Mucosa of descending colon (tissue), 3 donors: ENCODE data around the gene SPON1. TPM values are rescaled to one million over a fixed set of nuclear protein-coding genes. Genes with fewer than 3 reads are reported as not detected.

Source experiments
- ATAC-seq: fragments of 200-7000 bp; cut with Tn5 transposase; one replicate; pipeline ENCODE4 v1.9.1; 2020; ENCODE audit warnings: mild to moderate bottlenecking, moderate library complexity
- DNase-seq, 3 donors: peaks; one replicate each; pipeline ENCODE4 v3.0.0-alpha.2; 2020
- H3K36me3 ChIP-seq: fragments of 200-600 bp; one replicate; pipeline ENCODE4 v1.8.0; 2021; ENCODE audit warnings: low read depth, mild to moderate bottlenecking
- H3K4me1 ChIP-seq: fragments of 200-600 bp; one replicate; pipeline ENCODE4 v1.8.0; 2021; ENCODE audit warnings: low read depth, mild to moderate bottlenecking
- H3K4me3 ChIP-seq: fragments of 200-600 bp; one replicate; pipeline ENCODE4 v1.8.0; 2021; ENCODE audit warnings: mild to moderate bottlenecking
- H3K9me3 ChIP-seq: fragments of 200-600 bp; one replicate; pipeline ENCODE4 v1.8.0; 2021; ENCODE audit warnings: mild to moderate bottlenecking
- CTCF ChIP-seq: fragments of 200-600 bp; IDR thresholded peaks from one replicate; pipeline ENCODE4 v1.8.0; 2022; ENCODE audit warnings: antibody characterized with exemption, mild to moderate bottlenecking
- intact Hi-C, 2 donors: fragments of 100-400 bp; cut with DNase I in 1 of 2; cut with micrococcal nuclease in 1 of 2; formaldehyde crosslinking; loops; one replicate each; pipeline versions ENCODE4 v1.11.0 to v1.11.1; 2022; cut with DNase I, micrococcal nuclease
- total RNA-seq, 3 donors: library from RNA; stranded (reverse); fragmentation: NEBNext Ultra II Directional in 2 of 3; extraction: Animal tissue kit (Norgen Biotek cat#: 25700) in 2 of 3; gene quantifications; one replicate each; pipeline versions ENCODE4 v1.2.1 to v1.2.4, GENCODE V29; 2021 to 2023
- donor health status: DM: no; HTN: no; CAD: no; lungs with moderate emphysema.
- donor health status: DM: no; HTN: no; CAD: no.
- donor health status: DM: no; HTN: yes; CAD: no.

The SPON1 gene
- total RNA-seq, 3 donors from 2014 or later = 43.6 to 85.5 (median 64.2) TPM

- H3K4me1 ChIP-seq = no peaks in the 10 kb centered on the region
- no peaks in the 10 kb centered on the region for H3K36me3 ChIP-seq
- intact Hi-C loops = no loop called here
- DNase-seq (no peak), ATAC-seq (no peak)
- no peak overlapping the region for H3K4me3 ChIP-seq
- no peaks in the 10 kb centered on the region for H3K9me3 ChIP-seq
- no peak for TF ChIP-seq CTCF
Measured at GRCh38 chr11:14021738-14022137, 59.2 kb downstream of the SPON1 start.

DNA sequence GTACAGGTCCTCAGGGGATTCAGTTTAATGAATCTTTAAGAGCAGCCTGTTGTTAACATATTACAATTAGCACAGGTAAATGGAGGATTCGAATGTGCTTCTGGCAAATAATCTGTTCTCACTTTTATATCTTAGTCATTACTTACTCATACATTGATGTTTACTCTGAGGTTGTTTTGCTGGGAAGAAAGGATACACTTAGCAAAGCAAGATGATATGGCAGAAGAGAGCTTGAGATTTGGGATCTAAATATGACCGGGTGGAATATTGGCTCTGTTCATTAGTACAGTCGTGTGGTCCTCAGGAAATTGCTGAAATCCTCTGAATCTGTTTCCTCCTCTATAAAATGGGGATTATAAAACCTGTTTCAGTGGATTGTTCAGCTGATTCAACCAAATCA, 59.7 kb downstream of the SPON1 start:
- Histone ChIP-seq H3K4me3 (no peak overlapping the region), H3K4me1 (no peaks in the 10 kb centered on the region), H3K9me3 (no peaks in the 10 kb centered on the region), H3K36me3 (no peaks in the 10 kb centered on the region)
- DNase-seq (no peak), ATAC-seq (no peak)
- intact Hi-C loops = no loop called here
- TF ChIP-seq CTCF = no peak

DNA sequence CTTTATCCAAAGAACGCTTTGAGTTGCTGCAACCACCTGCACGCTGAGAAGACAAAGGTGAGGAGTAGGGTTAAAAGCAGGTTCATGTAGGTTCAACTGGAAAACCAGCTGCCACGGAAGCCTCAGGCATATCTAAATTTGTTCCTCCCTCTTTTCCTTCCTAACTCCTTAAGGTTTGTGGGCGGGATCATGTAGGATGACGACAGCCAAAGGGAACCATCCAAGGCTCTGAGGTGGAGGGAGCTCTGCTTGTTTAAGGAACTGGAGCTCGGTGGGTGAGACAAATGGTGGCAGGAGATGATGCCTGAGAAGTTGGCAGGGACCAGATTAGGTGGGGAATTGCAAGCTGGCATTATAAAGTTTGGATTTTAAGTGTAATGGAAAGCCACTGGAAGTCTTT, 60.3 kb downstream of the SPON1 start:
- ATAC-seq (no peak), DNase-seq (no peak)
- H3K4me3 ChIP-seq = no peak overlapping the region
- TF ChIP-seq CTCF = no peak
- intact Hi-C loops = no loop called here
- H3K4me1 ChIP-seq = no peaks in the 10 kb centered on the region
- H3K36me3 ChIP-seq = no peaks in the 10 kb centered on the region
- no peaks in the 10 kb centered on the region for H3K9me3 ChIP-seq

DNA sequence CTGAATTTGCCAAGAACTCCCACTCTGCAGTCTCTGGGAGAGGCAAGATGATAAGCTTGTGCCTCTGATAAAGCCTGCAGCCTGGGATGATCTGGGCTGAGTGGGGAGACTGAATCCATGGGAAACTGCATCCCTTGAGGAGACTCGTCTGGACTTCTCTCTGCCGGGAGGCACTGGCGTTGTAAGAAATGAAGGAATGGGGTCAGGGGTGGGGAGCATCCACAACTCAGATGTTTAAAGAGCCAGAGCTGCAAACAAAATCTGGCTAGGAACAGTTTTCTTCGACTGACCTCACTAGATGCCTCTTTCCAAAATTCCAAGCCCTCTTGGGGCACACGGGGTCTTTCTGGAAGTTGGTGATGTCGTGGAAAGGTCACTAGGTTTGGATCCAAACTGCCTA, 64.4 kb downstream of the SPON1 start:
- intact Hi-C loops = no loop called here
- ATAC-seq (no peak), DNase-seq (no peak)
- peaks cover 16% of the 10 kb centered on the region for H3K4me1 ChIP-seq
- no peaks in the 10 kb centered on the region for H3K36me3 ChIP-seq
- H3K4me3 ChIP-seq = no peak overlapping the region
- TF ChIP-seq CTCF = no peak
- no peaks in the 10 kb centered on the region for H3K9me3 ChIP-seq

DNA sequence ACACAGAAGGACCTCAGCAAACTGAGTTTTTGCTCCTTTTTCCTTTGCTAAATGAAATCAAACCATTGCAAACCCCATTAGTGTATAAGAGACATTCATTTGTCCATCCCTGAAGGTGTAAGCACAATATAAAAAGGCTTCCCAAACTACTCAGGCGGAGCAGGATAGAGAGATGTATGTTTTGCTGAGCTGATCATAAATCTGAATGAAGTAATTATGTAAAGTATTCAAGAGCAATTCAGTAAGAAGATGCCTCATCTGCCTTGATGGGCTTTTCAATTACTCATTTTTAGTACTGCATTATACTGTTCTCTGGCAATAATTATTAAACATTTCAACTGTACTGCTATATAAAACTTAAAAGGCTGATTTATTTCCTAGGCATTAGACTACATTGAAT, 65.0 kb downstream of the SPON1 start:
- no peak overlapping the region for H3K4me3 ChIP-seq
- ATAC-seq (no peak), DNase-seq (no peak)
- intact Hi-C loops = no loop called here
- no peaks in the 10 kb centered on the region for H3K9me3 ChIP-seq
- no peak for TF ChIP-seq CTCF
- H3K4me1 ChIP-seq = peaks cover 16% of the 10 kb centered on the region
- H3K36me3 ChIP-seq = no peaks in the 10 kb centered on the region

DNA sequence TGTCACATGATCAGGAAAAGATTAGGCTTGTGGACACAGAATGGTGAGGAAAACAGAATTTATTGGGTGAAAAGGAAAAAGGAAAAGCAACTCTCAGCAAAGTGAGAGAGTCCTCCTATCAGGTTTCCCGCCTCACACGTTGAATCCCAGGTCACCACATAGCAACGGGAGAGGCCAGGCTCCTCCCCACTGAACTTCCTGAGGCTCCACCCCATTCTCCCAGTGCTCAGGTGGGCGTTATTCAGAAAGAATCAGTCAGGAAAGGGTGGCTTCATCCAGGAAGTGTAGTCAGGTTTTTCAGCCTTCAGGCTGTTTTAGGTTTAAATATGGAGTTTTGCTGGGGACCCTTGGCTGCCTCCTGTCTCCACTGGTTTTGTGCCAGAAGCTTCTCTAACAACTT, 66.9 kb downstream of the SPON1 start:
- DNase-seq (peak in 1 of 3 donors; percentile 34), ATAC-seq (peak; percentile 68)
- TF ChIP-seq CTCF = no peak
- intact Hi-C loops = no loop called here
- Histone ChIP-seq H3K4me1 (peaks cover 16% of the 10 kb centered on the region), H3K4me3 (no peak overlapping the region), H3K9me3 (no peaks in the 10 kb centered on the region), H3K36me3 (no peaks in the 10 kb centered on the region)
